IMR-90 (cell line): ENCODE results near the gene RPTOR.
"Not testable (repeated sequence)": the region's sequence is repeated elsewhere in the genome, so short reads cannot be mapped to it uniquely, and the experiment has no call there.

Experiments
- BHLHE40 ChIP-seq: fragments of 150-350 bp; IDR thresholded peaks from 2 replicates; pipeline ENCODE4 v1.6.1; 2016; ENCODE audit warnings: mild to moderate bottlenecking, low read depth, low read length
- CEBPB ChIP-seq: IDR thresholded peaks from 2 replicates; pipeline ENCODE4 v1.6.1; 2012; ENCODE audit warnings: low read depth, low read length, improper control_type of control experiment
- CHD1 ChIP-seq: IDR thresholded peaks from 2 replicates; pipeline ENCODE4 v1.6.1; 2012; ENCODE audit warnings: low read depth, low read length, improper control_type of control experiment
- CTCF ChIP-seq: conservative IDR thresholded peaks from 2 replicates; pipeline ENCODE4 v1.5.1; 2012; ENCODE audit warnings: mild to moderate bottlenecking, low read depth, low read length, improper control_type of control experiment
- ELK1 ChIP-seq: fragments of 150-350 bp; IDR thresholded peaks from 2 replicates; pipeline ENCODE4 v1.6.1; 2016; ENCODE audit warnings: low read depth, mild to moderate bottlenecking, low read length, moderate library complexity, borderline replicate concordance
- MAZ ChIP-seq: IDR thresholded peaks from 2 replicates; pipeline ENCODE4 v1.6.1; 2012; ENCODE audit warnings: low read depth, mild to moderate bottlenecking, low read length, improper control_type of control experiment, moderate library complexity, borderline replicate concordance
- MXI1 ChIP-seq: IDR thresholded peaks from 2 replicates; pipeline ENCODE4 v1.6.1; 2012; ENCODE audit warnings: low read depth, mild to moderate bottlenecking, low read length, moderate library complexity, borderline replicate concordance
- NFE2L2 ChIP-seq: fragments of 150-350 bp; IDR thresholded peaks from 2 replicates; pipeline ENCODE4 v1.6.1; 2016; ENCODE audit warnings: low read depth, mild to moderate bottlenecking, low read length
- POLR2A ChIP-seq: IDR thresholded peaks from 2 replicates; pipeline ENCODE4 v1.6.1; 2012; ENCODE audit warnings: mild to moderate bottlenecking, low read depth, low read length
- RAD21 ChIP-seq: IDR thresholded peaks from 2 replicates; pipeline ENCODE4 v1.6.1; 2012; ENCODE audit warnings: low read length, improper control_type of control experiment
- RCOR1 ChIP-seq: IDR thresholded peaks from 2 replicates; pipeline ENCODE4 v1.6.1; 2012; ENCODE audit warnings: mild to moderate bottlenecking, low read length, improper control_type of control experiment; ENCODE audit not compliant: insufficient replicate concordance
- RFX5 ChIP-seq: IDR thresholded peaks from 2 replicates; pipeline ENCODE4 v1.8.0; 2012; ENCODE audit warnings: low read depth, mild to moderate bottlenecking, low read length, moderate library complexity
- SMC3 ChIP-seq: fragments of 150-350 bp; IDR thresholded peaks from 2 replicates; pipeline ENCODE4 v1.6.1; 2016; ENCODE audit warnings: low read depth, mild to moderate bottlenecking, antibody characterized with exemption, low read length, moderate library complexity
- USF2 ChIP-seq: fragments of 150-350 bp; IDR thresholded peaks from 2 replicates; pipeline ENCODE4 v1.6.1; 2017; ENCODE audit warnings: mild to moderate bottlenecking, antibody characterized with exemption, low read length, low read depth

- TF ChIP-seq USF2, RAD21, CTCF, POLR2A, BHLHE40, MAZ, SMC3, RCOR1, RFX5, ELK1, MXI1, CEBPB, CHD1, NFE2L2: not testable (repeated sequence)
These were observed 220.0 kb downstream of the RPTOR start for GRCh38 chr17:80764627-80765145.
